ENCODE measurements around the gene CTRB1.

CTRB1 gene

DNA sequence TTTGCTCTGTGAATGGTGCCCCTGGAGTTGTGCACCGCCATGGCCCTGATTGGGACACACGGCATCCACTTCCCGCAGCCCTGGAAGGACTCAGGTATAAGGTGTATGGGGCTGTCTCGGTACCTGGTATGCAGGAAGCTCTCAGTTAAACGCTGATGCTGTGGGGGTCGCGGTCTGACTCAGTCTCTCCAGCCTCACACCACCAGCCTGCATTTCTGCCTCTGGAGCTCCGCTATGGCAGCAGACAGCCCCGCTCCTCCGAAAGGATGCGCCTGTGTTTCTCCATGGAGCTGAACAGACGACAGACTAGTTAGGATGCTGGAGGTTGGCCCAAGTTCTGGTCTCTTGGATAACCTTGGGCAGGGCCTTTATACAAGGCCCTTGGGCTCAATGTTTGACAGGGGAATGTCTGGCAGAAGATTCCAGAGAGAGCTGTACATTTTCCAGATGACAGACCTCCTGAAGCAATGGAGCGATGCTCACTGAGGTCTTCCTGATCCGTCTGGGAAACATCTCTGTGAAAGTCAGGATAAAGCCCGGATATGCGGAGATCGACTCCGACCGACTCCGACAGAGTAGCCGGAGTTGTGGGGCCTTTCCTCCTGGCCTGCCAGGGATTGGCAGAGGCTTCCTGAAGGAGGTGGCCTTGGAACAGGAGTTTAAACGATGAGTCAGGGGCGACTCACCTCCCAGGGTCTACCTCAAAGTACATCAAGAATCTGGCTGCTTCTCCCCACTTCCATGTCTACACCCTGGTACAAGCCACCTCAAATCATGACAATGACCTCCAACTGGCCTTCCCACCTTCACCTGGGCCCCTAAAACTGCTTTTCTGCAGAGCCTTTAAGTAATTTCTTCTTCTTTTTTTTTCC lies 54.5 kb downstream of the CTRB1 start:
- no peak for DNase-seq

All from COR-L47 (cell line).